ENCODE measurements around the gene SMIM13.

Gene SMIM13

GRCh38 chr6:11144393-11144851 lies 50.8 kb downstream of the SMIM13 start:
- TF ChIP-seq CTCF (IDR thresholded peaks at IDR 0.05; ENCODE audit: low read depth, low read length): peak; percentile 96
- H3K27me3 ChIP-seq (ENCODE audit: insufficient read depth, low read depth, severe bottlenecking): no peaks in the 10 kb centered on the region
- no peak overlapping the region for H3K27ac ChIP-seq
- H3K9me3 ChIP-seq (ENCODE audit: severe bottlenecking): no peaks in the 10 kb centered on the region
- no peak overlapping the region for H3K4me3 ChIP-seq (ENCODE audit: low read depth, low read length)
- no peaks in the 10 kb centered on the region for H3K36me3 ChIP-seq
- peak; percentile 89 for DNase-seq

- DNase-seq: no peak
- TF ChIP-seq CTCF (IDR thresholded peaks at IDR 0.05; ENCODE audit: low read depth, low read length): no peak
- Histone ChIP-seq H3K9me3 (ENCODE audit: severe bottlenecking) (no peaks in the 10 kb centered on the region), H3K36me3 (no peaks in the 10 kb centered on the region), H3K4me3 (ENCODE audit: low read depth, low read length) (no peak overlapping the region), H3K27ac (no peak overlapping the region), H3K27me3 (ENCODE audit: insufficient read depth, low read depth, severe bottlenecking) (no peaks in the 10 kb centered on the region)
Observed at GRCh38 chr6:11146117-11146826, 52.6 kb downstream of the SMIM13 start.

- no peak for TF ChIP-seq CTCF (IDR thresholded peaks at IDR 0.05; ENCODE audit: low read depth, low read length)
- H3K36me3 ChIP-seq: no peaks in the 10 kb centered on the region
- no peak overlapping the region for H3K4me3 ChIP-seq (ENCODE audit: low read depth, low read length)
- H3K27me3 ChIP-seq (ENCODE audit: insufficient read depth, low read depth, severe bottlenecking): no peaks in the 10 kb centered on the region
- H3K9me3 ChIP-seq (ENCODE audit: severe bottlenecking): no peaks in the 10 kb centered on the region
- no peak overlapping the region for H3K27ac ChIP-seq
- no peak for DNase-seq
Observed at GRCh38 chr6:11149551-11149950, 55.9 kb downstream of the SMIM13 start.

GRCh38 chr6:11151488-11151887 lies 57.9 kb downstream of the SMIM13 start:
- no peak for DNase-seq
- Histone ChIP-seq H3K27ac (no peak overlapping the region), H3K4me3 (ENCODE audit: low read depth, low read length) (no peak overlapping the region), H3K27me3 (ENCODE audit: insufficient read depth, low read depth, severe bottlenecking) (no peaks in the 10 kb centered on the region), H3K36me3 (no peaks in the 10 kb centered on the region), H3K9me3 (ENCODE audit: severe bottlenecking) (no peaks in the 10 kb centered on the region)
- no peak for TF ChIP-seq CTCF (IDR thresholded peaks at IDR 0.05; ENCODE audit: low read depth, low read length)

GRCh38 chr6:11152581-11152980 lies 58.9 kb downstream of the SMIM13 start:
- Histone ChIP-seq H3K4me3 (ENCODE audit: low read depth, low read length) (no peak overlapping the region), H3K36me3 (no peaks in the 10 kb centered on the region), H3K27ac (no peak overlapping the region), H3K9me3 (ENCODE audit: severe bottlenecking) (no peaks in the 10 kb centered on the region), H3K27me3 (ENCODE audit: insufficient read depth, low read depth, severe bottlenecking) (no peaks in the 10 kb centered on the region)
- no peak for TF ChIP-seq CTCF (IDR thresholded peaks at IDR 0.05; ENCODE audit: low read depth, low read length)
- no peak for DNase-seq

- no peaks in the 10 kb centered on the region for H3K27me3 ChIP-seq (ENCODE audit: insufficient read depth, low read depth, severe bottlenecking)
- no peak overlapping the region for H3K27ac ChIP-seq
- no peaks in the 10 kb centered on the region for H3K36me3 ChIP-seq
- no peak overlapping the region for H3K4me3 ChIP-seq (ENCODE audit: low read depth, low read length)
- no peak for TF ChIP-seq CTCF (IDR thresholded peaks at IDR 0.05; ENCODE audit: low read depth, low read length)
- no peak for DNase-seq
- H3K9me3 ChIP-seq (ENCODE audit: severe bottlenecking): no peaks in the 10 kb centered on the region
Observed at GRCh38 chr6:11153447-11153846, 59.8 kb downstream of the SMIM13 start.
